CD4-positive, alpha-beta T cell treated with Interleukin-4 for 4 hours (primary cell): Measurements from ENCODE around the gene DAPK1.

Experiments
- DNase-seq: peaks from one replicate; pipeline ENCODE4 v3.0.0-alpha.2; 2020

DAPK1 gene

GRCh38 chr9:87650611-87651295 lies 153.1 kb downstream of the DAPK1 start:
- DNase-seq = no peak

GRCh38 chr9:87651431-87651830 lies 153.8 kb downstream of the DAPK1 start:
- DNase-seq = no peak

- DNase-seq = no peak
Observed at GRCh38 chr9:87653941-87654340, 156.3 kb downstream of the DAPK1 start.

GRCh38 chr9:87655731-87656130 lies 158.1 kb downstream of the DAPK1 start:
- no peak for DNase-seq

DNA sequence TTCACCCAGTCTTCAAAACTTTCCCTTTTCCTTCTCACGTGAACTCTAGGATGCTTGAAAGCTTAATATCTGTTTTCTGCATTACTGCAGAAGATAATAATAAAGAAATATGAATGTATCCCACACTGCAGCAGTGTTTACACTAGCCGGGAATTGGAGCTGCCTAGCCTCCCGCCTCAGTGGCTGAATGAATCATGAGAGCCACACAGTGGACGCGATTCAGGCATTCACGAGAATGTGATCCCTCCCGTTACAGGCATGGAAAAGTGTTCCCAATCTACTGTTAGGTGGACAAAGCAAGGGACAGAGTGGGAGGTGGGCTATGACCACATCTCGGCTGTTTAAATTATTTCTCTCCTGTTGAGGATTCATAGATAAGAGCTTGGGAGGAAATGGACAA lies 158.8 kb downstream of the DAPK1 start:
- no peak for DNase-seq

- DNase-seq = no peak
Observed at GRCh38 chr9:87657190-87657589, 159.5 kb downstream of the DAPK1 start.

- DNase-seq = no peak
Observed at GRCh38 chr9:87657893-87658292, 160.2 kb downstream of the DAPK1 start.

DNA sequence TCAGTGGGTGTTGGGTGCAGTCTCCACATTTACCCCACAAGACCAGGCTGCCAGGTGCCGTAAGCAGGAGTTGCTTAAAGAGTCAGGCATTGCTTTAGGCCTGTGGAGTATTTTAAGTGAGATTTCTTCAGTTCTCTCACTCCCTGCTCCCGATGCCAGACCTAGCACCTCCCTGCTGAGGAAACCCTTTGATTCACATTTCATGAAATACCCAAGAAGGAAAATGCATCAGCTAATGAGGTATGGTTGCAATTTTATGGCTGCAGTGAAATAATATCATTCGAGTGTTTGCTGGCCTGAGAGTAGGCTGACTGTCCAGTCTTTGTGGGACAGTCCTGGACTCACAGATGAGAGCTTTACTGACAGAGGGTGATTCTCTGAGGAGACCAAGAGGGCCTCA lies 160.8 kb downstream of the DAPK1 start:
- no peak for DNase-seq

DNA sequence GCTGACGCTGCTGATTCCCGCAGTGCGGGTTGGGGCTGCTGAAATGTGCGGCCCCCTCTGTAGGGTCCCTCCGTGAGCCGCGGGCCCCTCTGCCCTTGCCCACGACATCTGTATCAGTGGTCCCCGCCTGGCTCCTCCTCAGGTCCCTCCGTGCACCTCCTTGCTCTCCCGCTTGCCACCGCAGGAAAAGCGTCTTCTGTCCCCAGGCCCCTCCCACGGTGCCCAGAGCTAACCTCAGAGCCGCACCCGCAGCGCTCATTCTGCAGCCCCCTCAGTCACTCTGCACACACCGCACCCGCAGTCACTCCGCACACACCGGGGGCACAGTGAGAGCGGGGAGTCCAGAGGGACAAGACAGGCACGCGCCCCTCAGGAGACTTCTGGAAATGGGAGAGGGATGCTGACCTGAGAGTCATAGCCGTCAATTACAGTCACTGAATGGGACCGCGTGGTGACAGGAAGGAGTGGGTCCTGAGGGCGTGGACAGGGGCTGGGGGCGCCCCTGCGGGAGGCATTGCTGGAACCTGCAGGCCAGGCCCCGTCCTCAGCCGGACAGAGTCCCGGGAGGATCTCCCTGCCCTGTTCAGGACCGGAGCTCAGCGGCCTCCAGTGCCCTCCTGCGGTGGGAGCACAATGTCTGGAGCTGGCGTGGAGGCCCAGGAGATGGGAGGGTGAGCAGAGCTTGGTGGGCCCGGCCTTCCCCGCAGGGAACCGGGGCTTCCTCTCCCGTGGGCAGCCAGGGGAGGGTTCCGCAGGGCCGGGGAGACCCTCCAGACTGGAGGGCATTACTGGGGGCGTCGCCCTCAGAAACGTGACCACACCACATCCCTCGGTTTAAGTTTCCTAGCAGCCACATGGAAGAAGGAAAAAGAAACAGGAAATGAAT lies 162.1 kb downstream of the DAPK1 start:
- no peak for DNase-seq

GRCh38 chr9:87661241-87661640 lies 163.6 kb downstream of the DAPK1 start:
- no peak for DNase-seq

DNA sequence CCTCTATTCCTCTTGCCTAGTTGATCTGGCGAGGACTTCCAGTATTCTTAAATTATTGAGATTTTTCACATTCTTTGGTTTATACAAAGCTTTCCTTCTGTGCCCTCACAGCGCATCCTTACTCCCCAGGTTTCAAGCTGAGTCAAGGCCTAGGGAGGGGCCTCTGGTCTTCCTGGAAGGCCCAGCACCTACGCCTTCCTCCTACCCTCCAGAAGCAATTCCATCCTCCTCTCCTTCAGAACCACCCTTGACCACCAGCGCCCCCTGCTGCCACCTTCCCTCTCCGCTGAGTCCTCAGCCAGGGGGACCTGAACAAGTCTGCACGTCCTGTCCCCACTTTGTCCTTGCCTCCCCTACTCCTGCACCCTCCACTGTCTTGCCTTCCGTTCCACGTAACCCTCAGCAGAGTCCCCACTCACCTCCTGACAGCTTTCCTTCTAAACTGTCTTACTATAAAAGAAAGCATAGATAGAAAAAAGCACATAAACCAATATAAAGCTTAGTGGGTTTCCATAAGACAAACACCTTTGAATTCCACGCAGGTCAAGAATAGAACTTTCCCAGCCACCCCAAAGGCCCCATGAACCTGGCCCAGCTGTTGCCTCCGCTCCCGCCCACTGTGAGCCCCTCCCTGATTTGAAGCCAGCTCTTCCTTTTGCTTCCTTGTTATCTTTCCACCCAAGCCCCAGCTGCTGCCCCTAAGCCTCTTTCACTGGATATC lies 165.3 kb downstream of the DAPK1 start:
- DNase-seq = no peak

GRCh38 chr9:87663556-87663955 lies 165.9 kb downstream of the DAPK1 start:
- DNase-seq = no peak

DNA sequence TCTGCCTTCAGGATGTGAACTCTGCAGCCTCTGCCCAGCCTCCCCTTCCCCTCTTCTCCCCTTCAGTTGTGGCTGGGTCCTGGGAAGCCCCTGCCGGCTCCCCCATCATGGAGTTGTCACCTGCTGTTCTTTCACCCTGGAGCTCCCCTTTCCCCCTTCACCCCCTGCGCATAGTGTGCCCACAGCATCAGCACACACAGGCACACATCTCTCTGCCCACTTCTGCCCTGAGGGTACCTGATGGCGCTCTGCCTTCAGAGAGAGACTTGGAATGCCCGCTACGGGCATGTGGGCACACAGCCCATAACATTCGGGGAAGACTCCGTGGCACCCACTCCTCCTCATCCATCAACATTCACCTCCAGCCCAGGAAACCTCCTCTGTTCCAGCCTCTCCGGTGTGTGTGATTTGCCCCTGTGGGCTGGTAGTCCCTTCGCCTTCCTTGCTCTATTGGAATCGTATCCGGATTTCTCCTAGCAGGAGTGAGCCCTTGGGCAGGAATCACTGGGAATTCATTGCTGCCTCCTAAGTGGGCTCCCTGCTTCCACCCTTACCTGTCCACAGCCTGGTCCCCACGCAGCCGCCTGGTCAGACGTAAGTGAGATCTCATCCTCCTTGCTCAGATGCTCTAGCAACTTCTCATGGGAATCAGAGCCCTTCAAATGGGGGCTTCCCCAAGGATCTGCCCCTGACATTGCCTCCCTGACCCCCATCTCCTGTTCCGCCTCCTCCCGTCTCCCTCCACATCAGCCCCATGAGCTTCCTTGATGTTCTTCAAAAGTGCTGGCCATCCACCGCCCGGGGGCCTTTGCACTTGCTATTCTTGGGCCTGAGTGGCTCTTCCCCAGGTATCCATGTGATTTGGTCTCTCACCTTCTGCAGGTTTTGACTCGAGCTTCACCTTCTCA lies 166.7 kb downstream of the DAPK1 start:
- DNase-seq = no peak

- DNase-seq = no peak
Observed at GRCh38 chr9:87665505-87665904, 167.8 kb downstream of the DAPK1 start.

DNA sequence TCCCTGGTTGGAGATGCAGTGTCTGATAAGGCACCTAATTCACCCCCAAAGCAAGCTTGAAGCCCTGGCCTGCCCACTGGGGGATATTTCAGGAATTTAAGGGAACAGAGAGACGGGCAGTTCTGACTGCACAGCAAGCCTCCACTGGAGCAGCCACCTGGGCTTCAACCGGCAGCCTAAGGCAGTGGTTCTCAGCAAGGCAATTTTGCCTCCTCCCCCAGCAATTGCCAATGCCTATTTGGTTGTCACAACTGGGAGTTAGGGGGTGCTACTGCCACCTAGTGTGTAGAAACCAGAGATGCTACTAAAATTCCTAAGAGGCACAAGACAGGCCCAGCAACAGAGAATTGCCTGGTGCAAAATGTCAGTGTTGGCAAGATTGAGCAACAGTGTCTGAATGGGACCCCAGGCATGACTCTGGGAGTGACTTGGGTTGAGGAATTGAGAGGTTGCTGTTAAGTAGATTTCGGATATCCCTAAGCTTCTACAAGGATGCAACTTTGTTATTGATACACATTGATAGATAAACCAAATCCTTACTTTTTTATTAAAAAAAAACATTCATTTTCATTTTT lies 169.6 kb downstream of the DAPK1 start:
- no peak for DNase-seq

GRCh38 chr9:87668222-87668621 lies 170.6 kb downstream of the DAPK1 start:
- DNase-seq = no peak

- no peak for DNase-seq
Observed at GRCh38 chr9:87668722-87669121, 171.1 kb downstream of the DAPK1 start.

DNA sequence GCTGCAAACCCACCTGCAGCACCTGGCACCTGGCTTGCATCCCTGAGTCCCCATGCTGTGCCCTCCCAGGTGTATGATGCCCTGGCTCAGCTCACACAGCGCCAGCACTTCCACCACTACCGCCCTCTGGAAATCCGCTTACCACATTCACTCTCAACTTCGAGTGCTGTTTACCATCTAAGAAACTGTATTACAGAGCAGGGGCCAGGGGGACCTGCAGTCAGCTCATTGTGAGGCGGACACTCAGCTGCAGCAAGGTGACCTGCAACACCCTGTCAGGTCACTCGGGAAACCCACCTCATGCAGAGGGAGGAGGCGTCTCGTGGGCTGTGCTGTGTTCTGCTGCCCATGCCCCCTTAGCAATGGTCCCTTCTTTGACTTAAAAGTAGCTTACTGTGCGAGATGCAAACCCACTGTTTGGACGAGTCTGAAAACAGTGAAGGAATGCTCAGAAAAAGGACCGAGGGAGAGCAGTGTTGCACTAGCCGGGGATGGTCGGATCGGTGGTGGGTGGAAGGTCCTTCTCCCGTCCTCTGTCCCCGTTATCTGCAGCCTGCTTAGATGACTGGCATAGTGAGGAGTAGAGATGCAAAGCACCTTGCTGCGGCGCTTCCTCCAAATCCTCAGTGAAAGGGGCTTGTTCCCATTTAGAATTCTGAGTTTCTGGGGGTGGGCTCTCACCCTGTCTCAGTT lies 173.1 kb downstream of the DAPK1 start:
- no peak for DNase-seq

DNA sequence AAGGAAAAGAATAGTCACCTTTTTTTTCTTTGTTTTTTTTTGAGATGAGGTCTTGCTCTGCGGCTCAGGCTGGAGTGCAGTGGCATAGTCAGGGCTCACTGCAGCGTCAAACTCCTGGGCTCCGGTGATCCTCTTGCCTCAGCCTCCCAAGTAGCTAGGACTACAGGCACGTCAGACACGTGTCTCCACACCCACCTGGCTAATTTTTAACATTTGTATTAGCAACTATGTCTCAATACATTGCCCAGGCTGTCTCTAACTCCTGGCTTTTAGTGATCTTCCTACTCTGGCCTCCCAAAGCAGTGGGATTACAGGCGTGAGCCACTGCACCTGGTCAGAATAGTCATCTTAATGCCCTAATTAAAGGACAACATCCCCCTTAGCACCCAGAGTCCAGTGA lies 173.8 kb downstream of the DAPK1 start:
- DNase-seq = no peak

DNA sequence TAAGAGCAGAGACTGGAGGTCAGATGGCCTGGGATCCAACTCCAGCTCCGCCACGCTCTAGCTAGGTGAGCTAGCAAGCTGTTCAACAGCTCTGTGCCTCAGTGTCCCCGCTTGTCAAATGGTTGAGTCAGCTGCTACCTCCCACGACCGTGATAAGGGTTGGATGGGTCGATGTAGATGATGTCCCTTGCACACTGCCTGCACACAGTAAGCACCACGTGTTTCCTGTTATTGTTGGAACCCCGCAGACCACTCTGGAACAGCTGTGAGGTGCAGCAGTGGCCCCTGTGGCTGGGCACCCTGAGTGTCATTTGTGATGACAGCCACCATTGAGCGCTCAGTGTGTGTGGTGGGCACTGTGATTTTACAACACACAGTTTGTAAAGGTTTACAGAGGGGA lies 174.3 kb downstream of the DAPK1 start:
- DNase-seq = no peak

GRCh38 chr9:87672586-87672985 lies 174.9 kb downstream of the DAPK1 start:
- DNase-seq = no peak
